GM12878 (cell line): ENCODE data around the gene GP5. TPM values are rescaled to one million over a fixed set of nuclear protein-coding genes. Genes with fewer than 3 reads are reported as not detected.

ENCODE experiments used
- ATAC-seq: fragments of 200-7000 bp; cut with Tn5 transposase; 3 replicates; pipeline ENCODE4 v1.9.1; 2020; ENCODE audit warnings: mild to moderate bottlenecking, moderate library complexity
- BruUV-seq: library from RNA; stranded (reverse); fragments of 400-500 nt; replicated peaks from 2 replicates; lab custom pipeline; 2021; lab: Mats Ljungman, UMichigan
- CTCF ChIA-PET: fragments of 300-600 bp; sonication (Branson Sonifier 250); formaldehyde crosslinking; extraction: SDS; loops from one replicate; lab custom pipeline; 2021; ENCODE audit warnings: inconsistent platforms; lab: Yijun Ruan, JAX
- POLR2A ChIA-PET: fragments of 350-600 bp; formaldehyde crosslinking; extraction: SDS; loops from one replicate; lab custom pipeline; 2021; ENCODE audit warnings: inconsistent platforms; lab: Charles Lee
- RAD21 ChIA-PET: fragments of 300-600 bp; sonication (Branson Sonifier 250); formaldehyde crosslinking; loops from one replicate; lab custom pipeline; 2023; ENCODE audit warnings: antibody characterized with exemption; ENCODE audit not compliant: unreplicated experiment; lab: Charles Lee
- SMC1A ChIA-PET: fragments of 300-600 bp; sonication (Branson Sonifier 250); formaldehyde crosslinking; loops from one replicate; lab custom pipeline; 2023; ENCODE audit not compliant: unreplicated experiment, uncharacterized antibody; lab: Charles Lee
- DNase-seq: peaks from one replicate; pipeline ENCODE4 v3.0.0-alpha.2; 2011; ENCODE audit warnings: low read depth, low spot score
- FAIRE-seq: peaks from 3 replicates; lab custom pipeline; 2011; peaks lifted over from hg19 to GRCh38; lab: Jason Lieb, UNC
- H2AFZ ChIP-seq: 2 replicates; pipeline ENCODE4 v1.6.0; 2011; ENCODE audit warnings: low read depth, low read length, control low read depth; ENCODE audit not compliant: control insufficient read depth
- H3K27ac ChIP-seq: 2 replicates; pipeline ENCODE4 v1.5.1; 2011; ENCODE audit warnings: control low read depth; ENCODE audit not compliant: control insufficient read depth, insufficient read depth
- H3K27me3 ChIP-seq, 2 experiments: replicated peaks in 1 of 2; 2 replicates each; pipeline versions ENCODE4 v1.6.0 to v1.6.1; 2011; ENCODE audit warnings: low read length in 1 of 2; ENCODE audit not compliant: control insufficient read depth in 2 of 2, insufficient read depth in 2 of 2
- H3K36me3 ChIP-seq, 2 experiments: 2 replicates each; pipeline ENCODE4 v1.5.1; 2011; ENCODE audit warnings: low read length in 1 of 2; ENCODE audit not compliant: control insufficient read depth in 2 of 2, insufficient read depth in 2 of 2
- H3K4me1 ChIP-seq: 2 replicates; pipeline ENCODE4 v1.6.1; 2011; ENCODE audit warnings: mild to moderate bottlenecking, low read length, moderate library complexity, mixed read lengths; ENCODE audit not compliant: control insufficient read depth, insufficient read depth
- H3K4me2 ChIP-seq: 2 replicates; pipeline ENCODE4 v1.6.0; 2011; ENCODE audit warnings: control low read depth; ENCODE audit not compliant: control insufficient read depth, insufficient read depth
- H3K4me3 ChIP-seq: fragments of 200-600 bp; sonication (generic); 2 replicates; pipeline ENCODE4 v1.5.1; 2016
- H3K79me2 ChIP-seq: 2 replicates; pipeline ENCODE4 v1.6.0; 2011; ENCODE audit warnings: low read length; ENCODE audit not compliant: control insufficient read depth, insufficient read depth
- H3K9ac ChIP-seq: 2 replicates; pipeline ENCODE4 v1.8.0; 2011; ENCODE audit warnings: low read length, control low read depth, mixed read lengths; ENCODE audit not compliant: control insufficient read depth, insufficient read depth
- H3K9me3 ChIP-seq: replicated peaks from 3 replicates; pipeline ENCODE4 v1.5.1; 2011; ENCODE audit warnings: mild to moderate bottlenecking, low read length; ENCODE audit not compliant: control insufficient read depth, insufficient read depth
- H4K20me1 ChIP-seq: 2 replicates; pipeline ENCODE4 v1.6.0; 2011; ENCODE audit not compliant: control insufficient read depth, insufficient read depth
- ATF7 ChIP-seq: fragments of 450-650 bp; IDR thresholded peaks from 2 replicates; pipeline ENCODE4 v1.6.1; 2016; ENCODE audit warnings: low read depth, mild to moderate bottlenecking
- HCFC1 ChIP-seq: fragments of 150-350 bp; IDR thresholded peaks from 2 replicates; pipeline ENCODE4 v1.6.1; 2014; ENCODE audit warnings: low read length
- IRF4 ChIP-seq: IDR thresholded peaks from 2 replicates; pipeline ENCODE4 v1.6.1; 2011; ENCODE audit warnings: low read depth, low read length
- POLR2A ChIP-seq: IDR thresholded peaks from 2 replicates; pipeline ENCODE4 v1.6.1; 2011; ENCODE audit warnings: low read depth, mild to moderate bottlenecking, low read length
- RUNX3 ChIP-seq: IDR thresholded peaks from 2 replicates; pipeline ENCODE4 v1.6.1; 2012; ENCODE audit warnings: low read length, inconsistent platforms
- SIN3A ChIP-seq: IDR thresholded peaks from 2 replicates; pipeline ENCODE4 v1.6.1; 2012; ENCODE audit warnings: low read depth, low read length, improper control_type of control experiment
- STAT3 ChIP-seq: IDR thresholded peaks from 2 replicates; pipeline ENCODE4 v1.6.1; 2011; ENCODE audit warnings: low read depth, low read length, improper control_type of control experiment
- WGBS: methylation state at CpG from one replicate; pipeline ENCODE4 v1.1.6; 2016; ENCODE audit warnings: low lambda C conversion rate; ENCODE audit not compliant: insufficient replicate concordance, insufficient coverage; ENCODE audit errors: missing lambda C conversion rate; 5-methylcytosine and 5-hydroxymethylcytosine counted together
- in situ Hi-C: fragments of 300-500 bp; cut with MboI; formaldehyde crosslinking; loops from 9 replicates; pipeline ENCODE4 v1.14.3; 2018; ENCODE audit warnings: mixed read lengths
- intact Hi-C: fragments of 100-400 bp; cut with micrococcal nuclease; formaldehyde crosslinking; loops from one replicate; pipeline ENCODE4 v1.14.2; 2022; ENCODE audit not compliant: unreplicated experiment
- polyA plus RNA-seq, 11 experiments: library from polyadenylated mRNA; depleted of rRNA in 4 of 11; unstranded in 6 of 11; stranded (reverse) in 5 of 11; fragments of >200 nt; fragmentation: Nextera tagmentation in 4 of 11; fragmentation: Illumina TruSeq in 1 of 11; extraction: Ambion mirVana in 4 of 11; extraction: Trizol in 1 of 11; gene quantifications; 1 replicate in 1 of 11; 2 replicates in 10 of 11; pipeline versions ENCODE4 v1.2.1 to v1.2.3, GENCODE V29; 2011 to 2016; ENCODE audit warnings: inconsistent platforms in 2 of 11, missing spikeins in 2 of 11, low read depth in 1 of 11
- total RNA-seq, 4 experiments: library from RNA; depleted of rRNA in 3 of 4; stranded (reverse); fragments of >200 nt in 3 of 4; fragmentation: Illumina TruSeq in 1 of 4; extraction: Trizol in 1 of 4; gene quantifications; 2 replicates each; pipeline versions ENCODE4 v1.2.1 to v1.2.3, GENCODE V29; 2013 to 2021
- TF ChIP-seq, protein P1 (sequence below): fragments of 450-650 bp; IDR thresholded peaks from 2 replicates; pipeline ENCODE4 v1.6.1; 2017; ENCODE audit warnings: low read depth, mild to moderate bottlenecking, moderate library complexity
- TF ChIP-seq, protein P2 (sequence below): IDR thresholded peaks from 2 replicates; pipeline ENCODE4 v1.6.1; 2011; ENCODE audit warnings: low read depth, mild to moderate bottlenecking, low read length, moderate library complexity, borderline replicate concordance; ENCODE audit errors: extremely low read depth
- TF ChIP-seq, protein P3 (sequence below): fragments of 450-650 bp; formaldehyde crosslinking; IDR thresholded peaks from 2 replicates; pipeline ENCODE4 v1.4.0; 2020; ENCODE audit warnings: mild to moderate bottlenecking, moderate library complexity

Gene GP5
- total and polyA plus RNA-seq, 10 of the 15 experiments (the other 5 are each of a cell fraction or from before 2014, with no cell fraction given), result not detected

DNA sequence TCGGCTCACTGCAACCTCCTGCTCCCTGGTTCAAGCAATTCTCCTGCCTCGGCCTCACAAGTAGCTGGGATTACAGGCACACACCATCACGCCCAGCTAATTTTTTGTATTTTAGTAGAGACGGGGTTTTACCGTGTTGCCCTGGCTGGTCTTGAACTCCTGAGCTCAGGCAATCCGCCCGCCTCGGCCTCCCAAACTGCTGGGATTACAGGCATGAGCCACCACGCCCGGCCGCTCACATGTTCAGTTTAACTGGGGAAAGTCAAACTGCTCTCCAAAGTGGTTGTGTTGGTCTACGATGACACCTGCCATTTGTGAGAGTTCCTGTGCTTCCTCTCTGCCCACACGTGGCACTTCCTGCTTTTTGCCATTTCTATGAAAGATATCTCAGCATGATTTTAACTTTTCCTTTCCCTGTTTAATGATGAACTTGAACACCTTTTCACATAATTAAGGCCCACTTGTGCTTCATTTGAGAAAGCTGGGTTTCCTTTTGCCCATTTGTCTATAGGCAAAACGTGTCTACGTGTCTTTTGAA lies 877 bp upstream of the GP5 start:
- peaks cover 7% of the 10 kb centered on the region for H3K4me1 ChIP-seq
- BruUV-seq, result no TSS peak
- H3K4me2 ChIP-seq, result no peak overlapping the region
- TF ChIP-seq ATF7, result no peak
- TF ChIP-seq IRF4, result no peak
- no peak for TF ChIP-seq POLR2A
- TF ChIP-seq STAT3, result no peak
- TF ChIP-seq SIN3A, result no peak
- ChIA-PET SMC1A (no interaction called here), POLR2A (interaction anchor here (0.6 kb wide), 1 partner anchor 456 kb away, joined by 4 read pairs; no protein-coding TSS in a partner anchor), RAD21 (no interaction called here), CTCF (interaction anchor here (1.6 kb wide), 1 partner anchor 194 kb away, joined by 3 read pairs; no protein-coding TSS in a partner anchor)
- no peaks in the 10 kb centered on the region; a peak in 1 of 4 replicates for H3K36me3 ChIP-seq
- in situ Hi-C loops (no loop called here), intact Hi-C loops (no loop called here)
- 73% methylated on average over 15 of the region's 15 CpGs for WGBS
- no peak for FAIRE-seq
- no peak overlapping the region for H3K27ac ChIP-seq
- no peaks in the 10 kb centered on the region for H3K9me3 ChIP-seq
- no peak overlapping the region for H3K9ac ChIP-seq
- no peak overlapping the region for H3K4me3 ChIP-seq
- H4K20me1 ChIP-seq, result no peaks in the 10 kb centered on the region; the same call in 1 of the 2 replicates
- no peak for DNase-seq
- no peak for ATAC-seq
- peaks cover 7 to 10% of the 10 kb centered on the region in 2 experiments; a peak in 3 of 4 replicates for H3K27me3 ChIP-seq
- no peaks in the 10 kb centered on the region for H3K79me2 ChIP-seq
- H2AFZ ChIP-seq, result no peak overlapping the region

DNA sequence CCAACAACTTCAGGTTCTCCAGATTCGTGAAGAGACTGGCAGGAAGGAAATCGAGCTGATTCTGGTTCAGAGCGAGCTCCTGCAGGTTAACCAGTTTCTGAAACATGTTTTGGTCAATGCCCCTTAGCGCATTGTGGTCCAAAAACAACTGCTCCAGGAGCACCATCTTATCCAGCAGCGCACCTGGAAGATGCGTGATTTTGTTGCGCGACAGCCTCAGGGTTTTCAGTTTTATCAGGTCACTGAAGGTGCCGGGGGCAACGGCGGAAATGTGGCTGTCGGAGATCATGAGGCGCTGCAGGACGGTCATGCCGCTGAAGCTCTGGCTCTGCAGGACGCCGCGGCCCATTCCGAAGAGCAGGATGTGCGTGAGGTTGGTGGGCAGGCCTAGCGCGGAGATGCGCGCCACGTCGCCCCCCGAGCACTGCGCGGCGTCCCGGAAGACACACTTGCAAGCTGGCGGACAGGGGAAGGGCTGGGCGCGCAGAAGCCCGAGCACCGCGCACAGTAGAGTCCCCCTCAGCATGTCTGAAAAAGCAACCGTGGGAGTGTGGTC lies 1.2 kb downstream of the GP5 start:
- Histone ChIP-seq H4K20me1 (no peaks in the 10 kb centered on the region; the same call in 1 of the 2 replicates), H3K27me3 (peaks cover 7 to 10% of the 10 kb centered on the region in 2 experiments; a peak in 3 of 4 replicates), H3K79me2 (no peaks in the 10 kb centered on the region), H2AFZ (peak overlapping the region; percentile 44; the same call in 1 of the 2 replicates), H3K4me3 (no peak overlapping the region; the same call in 1 of the 2 replicates), H3K4me2 (peak overlapping the region; percentile 82), H3K9me3 (no peaks in the 10 kb centered on the region), H3K4me1 (peaks cover 7% of the 10 kb centered on the region), H3K27ac (no peak overlapping the region), H3K9ac (no peak overlapping the region), H3K36me3 (no peaks in the 10 kb centered on the region)
- RAD21 ChIA-PET, result no interaction called here
- FAIRE-seq, result no peak
- in situ Hi-C loops (no loop called here), intact Hi-C loops (no loop called here)
- no peak for DNase-seq
- CTCF ChIA-PET, result interaction anchor here (0.8 to 1.5 kb wide), 2 partner anchors 9 to 285 kb away, joined by 3 read pairs; no protein-coding TSS in a partner anchor
- peak; percentile 32 for ATAC-seq
- BruUV-seq, result no TSS peak
- POLR2A ChIA-PET, result no interaction called here
- SMC1A ChIA-PET, result no interaction called here
- WGBS, result 27% methylated on average over 38 of the region's 38 CpGs
- TF ChIP-seq RUNX3 (no peak), ATF7 (no peak), HCFC1 (no peak), SIN3A (no peak)
- TF ChIP-seq, protein P1, sequence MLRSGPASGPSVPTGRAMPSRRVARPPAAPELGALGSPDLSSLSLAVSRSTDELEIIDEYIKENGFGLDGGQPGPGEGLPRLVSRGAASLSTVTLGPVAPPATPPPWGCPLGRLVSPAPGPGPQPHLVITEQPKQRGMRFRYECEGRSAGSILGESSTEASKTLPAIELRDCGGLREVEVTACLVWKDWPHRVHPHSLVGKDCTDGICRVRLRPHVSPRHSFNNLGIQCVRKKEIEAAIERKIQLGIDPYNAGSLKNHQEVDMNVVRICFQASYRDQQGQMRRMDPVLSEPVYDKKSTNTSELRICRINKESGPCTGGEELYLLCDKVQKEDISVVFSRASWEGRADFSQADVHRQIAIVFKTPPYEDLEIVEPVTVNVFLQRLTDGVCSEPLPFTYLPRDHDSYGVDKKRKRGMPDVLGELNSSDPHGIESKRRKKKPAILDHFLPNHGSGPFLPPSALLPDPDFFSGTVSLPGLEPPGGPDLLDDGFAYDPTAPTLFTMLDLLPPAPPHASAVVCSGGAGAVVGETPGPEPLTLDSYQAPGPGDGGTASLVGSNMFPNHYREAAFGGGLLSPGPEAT, result no peak
- TF ChIP-seq, protein P2, sequence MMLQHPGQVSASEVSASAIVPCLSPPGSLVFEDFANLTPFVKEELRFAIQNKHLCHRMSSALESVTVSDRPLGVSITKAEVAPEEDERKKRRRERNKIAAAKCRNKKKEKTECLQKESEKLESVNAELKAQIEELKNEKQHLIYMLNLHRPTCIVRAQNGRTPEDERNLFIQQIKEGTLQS, result no peak
- TF ChIP-seq, protein P3, sequence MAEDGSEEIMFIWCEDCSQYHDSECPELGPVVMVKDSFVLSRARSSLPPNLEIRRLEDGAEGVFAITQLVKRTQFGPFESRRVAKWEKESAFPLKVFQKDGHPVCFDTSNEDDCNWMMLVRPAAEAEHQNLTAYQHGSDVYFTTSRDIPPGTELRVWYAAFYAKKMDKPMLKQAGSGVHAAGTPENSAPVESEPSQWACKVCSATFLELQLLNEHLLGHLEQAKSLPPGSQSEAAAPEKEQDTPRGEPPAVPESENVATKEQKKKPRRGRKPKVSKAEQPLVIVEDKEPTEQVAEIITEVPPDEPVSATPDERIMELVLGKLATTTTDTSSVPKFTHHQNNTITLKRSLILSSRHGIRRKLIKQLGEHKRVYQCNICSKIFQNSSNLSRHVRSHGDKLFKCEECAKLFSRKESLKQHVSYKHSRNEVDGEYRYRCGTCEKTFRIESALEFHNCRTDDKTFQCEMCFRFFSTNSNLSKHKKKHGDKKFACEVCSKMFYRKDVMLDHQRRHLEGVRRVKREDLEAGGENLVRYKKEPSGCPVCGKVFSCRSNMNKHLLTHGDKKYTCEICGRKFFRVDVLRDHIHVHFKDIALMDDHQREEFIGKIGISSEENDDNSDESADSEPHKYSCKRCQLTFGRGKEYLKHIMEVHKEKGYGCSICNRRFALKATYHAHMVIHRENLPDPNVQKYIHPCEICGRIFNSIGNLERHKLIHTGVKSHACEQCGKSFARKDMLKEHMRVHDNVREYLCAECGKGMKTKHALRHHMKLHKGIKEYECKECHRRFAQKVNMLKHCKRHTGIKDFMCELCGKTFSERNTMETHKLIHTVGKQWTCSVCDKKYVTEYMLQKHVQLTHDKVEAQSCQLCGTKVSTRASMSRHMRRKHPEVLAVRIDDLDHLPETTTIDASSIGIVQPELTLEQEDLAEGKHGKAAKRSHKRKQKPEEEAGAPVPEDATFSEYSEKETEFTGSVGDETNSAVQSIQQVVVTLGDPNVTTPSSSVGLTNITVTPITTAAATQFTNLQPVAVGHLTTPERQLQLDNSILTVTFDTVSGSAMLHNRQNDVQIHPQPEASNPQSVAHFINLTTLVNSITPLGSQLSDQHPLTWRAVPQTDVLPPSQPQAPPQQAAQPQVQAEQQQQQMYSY (CRISPR knock-in tag), result no peak
